HCEC 1CT (cell line): ENCODE data around the gene SLC16A12.
"Not testable (repeated sequence)": the region's sequence is repeated elsewhere in the genome, so short reads cannot be mapped to it uniquely, and the experiment has no call there.

ENCODE experiments used
- DNase-seq: peaks from one replicate; pipeline ENCODE4 v3.0.0-alpha.2; 2017

SLC16A12 gene

GRCh38 chr10:89468191-89468965, 67.0 kb downstream of the SLC16A12 start:
- no peak for DNase-seq

DNA sequence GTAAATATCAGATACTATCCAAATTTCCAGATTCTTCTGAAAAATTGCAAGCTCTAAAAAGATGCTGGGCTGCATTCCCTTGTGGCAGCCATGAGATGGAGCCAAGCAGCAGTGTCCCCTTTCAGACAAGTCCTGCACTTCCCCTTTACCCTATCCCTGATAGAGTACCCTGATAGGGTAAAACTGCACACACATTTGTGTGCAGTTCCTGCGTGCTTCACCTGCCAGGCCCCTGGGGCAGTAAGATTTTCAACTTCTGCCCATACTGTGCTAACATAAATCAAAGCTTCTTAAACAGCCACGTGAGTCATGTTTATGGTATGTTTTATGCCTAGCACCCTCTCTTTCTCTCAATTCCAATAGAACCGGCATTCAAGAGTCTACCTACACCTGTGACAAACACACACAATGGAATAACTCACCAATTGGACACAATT, 68.8 kb downstream of the SLC16A12 start:
- peak; percentile 62 for DNase-seq

DNA sequence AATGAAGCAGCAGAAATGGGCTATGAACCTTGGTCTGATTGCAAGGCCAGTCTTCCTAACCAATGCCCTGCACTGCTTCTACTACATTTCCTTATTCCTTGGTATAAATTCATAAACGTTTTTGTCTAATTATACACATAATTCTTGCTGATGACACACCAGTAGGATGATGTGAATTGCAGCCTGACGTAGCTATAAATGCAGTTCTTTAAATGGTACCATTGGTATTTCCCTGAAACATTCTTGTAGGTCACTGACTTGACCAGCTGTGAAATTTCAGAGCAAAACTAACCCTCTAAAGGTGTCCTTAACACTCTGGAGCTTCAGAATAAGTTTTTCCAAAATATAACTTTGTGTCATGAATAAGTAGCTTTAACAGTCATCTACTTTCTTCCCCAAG, 70.2 kb downstream of the SLC16A12 start:
- peak; percentile 68 for DNase-seq

DNA sequence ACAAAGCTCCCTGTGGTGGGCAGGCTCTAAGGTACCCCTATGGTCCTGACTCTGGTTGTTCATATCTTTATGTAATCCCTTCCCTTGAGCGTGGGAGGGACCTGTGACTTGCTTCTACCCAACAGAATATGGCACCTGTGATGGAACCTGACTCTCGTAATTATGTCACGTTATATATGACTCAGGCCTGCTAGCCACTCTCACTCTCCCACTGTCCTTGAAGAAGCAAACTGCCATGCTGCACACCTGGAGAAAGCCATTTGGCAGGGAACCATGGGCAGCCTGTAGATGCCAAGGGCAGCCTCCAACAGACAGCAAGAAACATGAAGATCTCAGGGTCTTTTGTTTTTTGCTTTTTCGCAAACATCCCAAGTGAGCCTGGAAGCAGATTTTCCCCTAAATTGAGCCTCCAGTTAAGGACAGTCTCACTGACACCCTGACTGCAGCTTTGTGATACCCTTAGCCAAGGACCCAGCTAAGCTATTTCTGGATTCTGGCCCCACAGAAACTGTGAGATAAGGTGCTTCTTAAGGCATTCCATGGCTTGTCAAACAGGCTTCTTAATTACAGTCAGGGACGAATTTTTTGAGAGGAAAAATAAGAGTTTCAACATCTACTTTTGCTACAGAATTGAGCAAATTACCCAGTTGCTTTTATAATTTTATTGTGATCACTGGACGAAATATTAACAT, 71.4 kb downstream of the SLC16A12 start:
- DNase-seq = no peak

- peak; percentile 38 for DNase-seq
Observed at GRCh38 chr10:89458784-89459183, 76.6 kb downstream of the SLC16A12 start.

DNA sequence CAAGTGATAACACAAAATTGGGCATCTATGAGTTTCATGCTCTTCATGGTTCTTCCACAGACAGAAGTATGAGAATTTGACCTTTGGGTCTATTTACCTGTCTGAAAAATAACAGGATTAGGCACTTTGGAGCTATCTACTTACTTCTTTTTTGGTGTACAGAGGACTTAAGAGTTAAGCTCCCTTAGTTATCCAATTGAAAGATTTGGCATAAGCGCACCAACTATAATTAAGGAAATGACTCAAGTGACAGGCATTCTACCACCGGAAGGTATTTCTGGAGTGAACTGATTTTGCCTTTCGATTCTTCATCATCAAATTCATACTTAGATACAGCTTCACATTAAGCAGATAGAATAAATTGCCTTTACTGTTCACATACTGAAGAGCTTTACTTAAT, 77.1 kb downstream of the SLC16A12 start:
- DNase-seq = peak; percentile 83

- no peak for DNase-seq
Observed at GRCh38 chr10:89454561-89455347, 80.6 kb downstream of the SLC16A12 start.

GRCh38 chr10:89452193-89452592, 83.2 kb downstream of the SLC16A12 start:
- no peak for DNase-seq

- no peak for DNase-seq
Observed at GRCh38 chr10:89450901-89451300, 84.5 kb downstream of the SLC16A12 start.

GRCh38 chr10:89444819-89445218, 90.6 kb downstream of the SLC16A12 start:
- not testable (repeated sequence) for DNase-seq

GRCh38 chr10:89442289-89442688, 93.1 kb downstream of the SLC16A12 start:
- DNase-seq = no peak

- DNase-seq = no peak
Observed at GRCh38 chr10:89440226-89441009, 95.0 kb downstream of the SLC16A12 start.

DNA sequence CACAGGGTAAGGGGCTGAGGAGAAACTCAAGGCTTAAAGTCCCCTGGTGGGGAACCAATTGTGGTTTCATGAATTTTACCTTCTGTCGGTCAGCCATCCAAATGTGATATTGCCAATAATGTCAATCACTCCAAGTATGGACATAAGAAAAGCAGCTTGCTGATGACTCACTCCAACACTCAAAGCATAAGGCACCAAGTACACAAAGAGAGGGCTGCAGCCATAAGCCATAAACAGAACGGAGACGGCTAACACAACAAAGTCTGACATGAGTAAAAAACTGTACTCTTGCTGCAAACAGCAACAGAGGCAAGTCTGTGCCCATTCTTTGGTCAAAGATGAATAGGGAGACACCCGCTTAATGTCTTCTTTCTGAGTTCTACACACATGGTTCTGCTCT, 96.9 kb downstream of the SLC16A12 start:
- DNase-seq = no peak

DNA sequence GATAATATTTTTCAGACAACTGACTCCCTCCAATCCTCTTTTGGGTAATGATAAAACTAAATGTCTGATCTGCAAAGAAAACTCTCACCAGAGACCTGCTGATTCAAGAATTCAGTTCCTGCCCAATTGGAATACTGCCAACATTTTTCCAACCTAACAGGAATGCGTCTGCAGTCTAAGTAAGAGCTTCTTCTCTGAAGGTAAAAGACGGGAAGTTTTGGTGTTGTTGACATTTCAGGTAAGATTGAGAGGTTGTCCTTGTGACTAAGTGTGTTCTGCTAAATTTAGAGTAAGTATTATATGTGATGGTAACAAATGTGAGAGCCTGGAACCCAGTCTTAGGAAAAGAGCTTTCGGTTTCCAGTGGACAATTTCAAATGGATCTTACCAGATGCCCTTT, 103.4 kb downstream of the SLC16A12 start:
- DNase-seq = peak; percentile 31

DNA sequence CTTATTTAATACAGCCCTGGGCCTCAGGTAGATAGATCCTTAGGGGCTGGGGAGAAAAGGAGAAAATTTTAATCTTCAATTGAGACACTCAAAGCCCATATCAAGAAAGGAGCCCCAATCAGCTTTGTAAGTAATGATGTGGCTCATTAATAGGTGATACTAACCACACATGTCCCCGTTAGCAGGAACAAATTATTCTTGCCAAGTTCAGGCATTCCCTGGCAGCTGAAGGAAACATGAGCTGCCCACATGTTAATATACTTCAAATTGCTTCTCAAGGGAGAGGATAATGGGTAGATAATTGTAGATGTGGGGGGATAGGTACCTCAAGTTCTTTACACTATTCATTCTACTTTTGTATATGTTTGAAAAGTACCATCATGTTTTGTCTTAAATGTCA, 106.5 kb downstream of the SLC16A12 start:
- DNase-seq = no peak

GRCh38 chr10:89427629-89428028, 107.8 kb downstream of the SLC16A12 start:
- DNase-seq = peak; percentile 92

DNA sequence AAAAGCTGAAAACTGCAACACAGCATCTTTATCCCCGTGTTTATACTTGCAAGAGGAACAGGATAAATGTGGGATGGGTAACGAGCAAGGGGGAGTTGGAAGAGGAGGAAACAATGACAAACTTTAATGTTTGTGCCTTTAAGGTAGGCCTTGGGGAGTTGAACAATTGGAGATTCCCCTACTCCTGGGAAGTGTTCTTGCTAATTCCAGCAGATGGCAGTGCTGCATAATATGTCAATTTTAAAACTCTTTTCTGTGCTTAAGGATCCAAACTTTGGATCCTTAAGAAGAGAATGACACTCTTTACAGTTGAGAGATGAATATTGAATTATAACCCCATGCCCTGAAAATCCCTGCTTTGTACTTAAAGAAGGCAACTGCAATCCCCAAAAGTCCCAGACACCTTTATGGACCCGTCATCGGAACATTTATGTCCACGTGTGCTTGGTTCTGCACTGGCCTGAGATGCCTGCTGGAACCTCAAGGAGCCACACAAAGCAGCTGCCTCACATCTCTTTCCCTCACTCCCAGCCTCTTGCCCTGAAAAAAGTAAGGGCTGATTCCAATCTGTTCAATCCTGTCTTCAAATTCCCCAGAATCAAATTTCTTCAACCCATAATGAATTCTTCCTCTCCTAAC, 109.0 kb downstream of the SLC16A12 start:
- DNase-seq = peak; percentile 61

- DNase-seq = no peak
Observed at GRCh38 chr10:89425000-89425399, 110.4 kb downstream of the SLC16A12 start.

GRCh38 chr10:89421018-89421476, 114.3 kb downstream of the SLC16A12 start:
- no peak for DNase-seq

DNA sequence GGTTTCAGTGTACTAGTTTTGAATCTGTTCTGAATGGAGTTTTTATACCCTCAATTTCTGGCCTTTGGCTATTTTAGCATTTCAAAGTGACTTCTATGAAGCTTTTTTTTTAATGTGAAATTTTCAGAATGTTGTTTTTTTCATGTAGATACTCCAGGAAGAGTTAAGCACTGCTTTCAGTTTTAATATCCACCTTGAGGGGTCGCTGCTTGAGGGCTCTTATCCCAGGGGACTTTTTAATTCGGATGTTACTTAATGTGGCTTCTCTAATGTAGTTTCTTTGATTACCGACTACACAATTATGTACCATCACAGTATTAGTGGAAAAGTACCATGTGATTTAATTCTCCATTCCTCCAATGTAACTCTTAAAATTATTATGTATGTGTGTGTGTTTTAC, 115.8 kb downstream of the SLC16A12 start:
- DNase-seq = peak; percentile 31

DNA sequence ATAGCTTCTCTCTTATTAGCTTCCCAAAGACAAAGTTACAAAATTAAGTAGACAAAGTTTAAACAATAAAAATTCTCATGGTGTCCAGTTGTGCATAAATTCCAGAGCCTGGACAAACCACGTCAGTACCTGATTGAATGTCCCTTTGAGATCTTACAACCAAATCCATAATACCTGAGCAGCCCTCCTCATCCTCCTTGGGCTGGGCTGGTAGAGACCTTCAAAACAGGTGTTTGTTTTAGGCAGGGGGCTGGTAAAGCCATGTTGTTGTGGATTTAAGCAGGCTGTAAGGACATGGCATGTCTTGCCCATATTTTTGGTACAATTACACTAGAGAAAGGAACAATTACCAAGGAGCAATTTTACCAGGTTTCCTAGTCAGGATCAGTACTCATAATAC, 118.9 kb downstream of the SLC16A12 start:
- DNase-seq = no peak
